HG02870 (cell line): ENCODE data around the gene HEMK1.

ENCODE experiments used
- ATAC-seq: cut with Tn5 transposase; IDR thresholded peaks from one replicate; pipeline ENCODE4 v1.9.1; 2021; ENCODE audit warnings: mild to moderate bottlenecking, moderate library complexity; ENCODE audit not compliant: unreplicated experiment

HEMK1 gene

GRCh38 chr3:50632450-50632849 lies 63.1 kb downstream of the HEMK1 start:
- no peak for ATAC-seq

GRCh38 chr3:50633230-50633790 lies 64.0 kb downstream of the HEMK1 start:
- no peak for ATAC-seq

- no peak for ATAC-seq
These were observed 65.7 kb downstream of the HEMK1 start for GRCh38 chr3:50635066-50635465.

- ATAC-seq, result no peak
These were observed 67.7 kb downstream of the HEMK1 start for GRCh38 chr3:50637011-50637410.

- ATAC-seq, result no peak
These were observed 68.6 kb downstream of the HEMK1 start for GRCh38 chr3:50637945-50638344.

GRCh38 chr3:50639055-50639494 lies 69.8 kb downstream of the HEMK1 start:
- no peak for ATAC-seq

GRCh38 chr3:50642382-50642781 lies 73.1 kb downstream of the HEMK1 start:
- ATAC-seq, result peak; percentile 51

GRCh38 chr3:50644561-50644960 lies 75.2 kb downstream of the HEMK1 start:
- no peak for ATAC-seq

GRCh38 chr3:50645378-50645777 lies 76.1 kb downstream of the HEMK1 start:
- ATAC-seq, result no peak
